Stimulated activated CD4-positive, alpha-beta T cell treated with anti-CD3 and anti-CD28 coated beads, Interleukin-2, amount 100 ng/mL, for 4 hours (primary cell): ENCODE data around the gene FAM229A.
"Not testable (repeated sequence)": the region's sequence is repeated elsewhere in the genome, so short reads cannot be mapped to it uniquely, and the experiment has no call there.

Experiments used
- DNase-seq: peaks from one replicate; pipeline ENCODE4 v3.0.0-alpha.2; 2020; ENCODE audit warnings: low read depth

FAM229A gene, protein sequence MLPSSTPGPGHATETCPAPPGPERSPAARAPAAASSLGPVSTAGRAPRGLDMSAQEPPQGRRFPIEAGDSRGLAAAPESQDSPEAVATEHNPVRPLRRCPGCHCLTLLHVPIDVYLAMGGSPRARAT

DNA sequence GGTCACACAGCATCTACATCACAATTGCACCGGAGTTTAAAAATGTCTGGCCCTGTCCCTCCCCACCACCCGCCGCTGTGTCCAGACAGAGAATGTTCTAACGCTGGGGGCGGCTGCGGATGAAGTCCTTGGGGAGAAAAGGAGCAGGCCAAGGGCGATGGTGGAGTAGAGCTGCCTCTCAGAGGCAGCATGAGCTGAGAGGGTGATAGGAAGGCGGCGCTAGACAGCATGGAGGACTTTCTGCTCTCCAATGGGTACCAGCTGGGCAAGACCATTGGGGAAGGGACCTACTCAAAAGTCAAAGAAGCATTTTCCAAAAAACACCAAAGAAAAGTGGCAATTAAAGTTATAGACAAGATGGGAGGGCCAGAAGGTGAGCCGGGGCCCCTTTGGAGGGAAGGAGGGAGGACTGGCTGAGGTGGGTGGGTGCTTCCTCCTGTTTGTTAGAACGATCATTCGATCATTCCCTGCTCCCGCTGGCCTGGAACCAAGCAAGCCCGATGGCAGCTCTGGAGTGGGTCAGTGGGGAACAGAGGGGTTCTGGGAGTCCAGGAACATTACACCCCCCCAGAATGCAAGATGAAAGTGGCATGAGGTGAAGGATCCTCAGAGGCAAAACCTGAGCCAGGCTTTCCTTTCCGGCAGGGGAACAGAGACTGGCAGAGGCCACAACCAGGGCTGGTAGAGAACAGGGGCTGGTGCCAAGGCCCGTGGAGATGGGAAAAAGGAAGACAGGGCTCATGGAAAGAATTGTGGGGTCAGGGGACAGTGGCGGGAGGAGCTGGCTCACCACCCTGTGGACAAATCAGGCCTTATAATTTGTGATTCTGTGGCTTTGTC, at the start of gene FAM229A, which contains the start of gene TSSK3:
FAM229A (minus strand) TSS at position 12 of the 840 bp plus-strand sequence. CDS start 394 bp downstream, outside the sequence.
TSSK3 (plus strand) TSS at position 66 of the 840 bp plus-strand sequence; CDS start at position 229, 163 bp downstream.
- no peak for DNase-seq

- no peak for DNase-seq
Observed at GRCh38 chr1:32411261-32411660, 49.0 kb upstream of the FAM229A start.

DNA sequence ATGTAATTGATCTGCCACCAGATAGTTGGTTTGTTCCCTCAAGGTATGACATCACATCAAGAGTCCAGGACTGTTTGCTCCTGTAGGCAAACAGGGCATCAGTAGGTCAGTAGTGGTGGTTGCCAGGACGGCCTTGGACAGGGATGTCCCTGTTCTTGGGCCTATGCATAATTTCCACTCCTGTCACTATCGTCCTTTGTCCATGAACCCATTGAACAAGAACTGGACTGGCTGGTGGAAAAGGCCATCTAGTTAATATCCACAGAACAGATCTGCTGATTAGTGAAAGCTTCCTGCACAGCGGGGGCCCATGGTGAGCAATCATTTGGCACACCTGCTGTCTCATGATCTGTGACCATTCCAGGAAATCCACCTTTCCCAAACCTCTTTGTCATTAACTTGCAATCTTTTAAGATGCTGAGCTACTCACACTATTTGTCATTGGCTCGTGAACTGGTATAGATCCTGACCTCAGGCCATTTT, 44.4 kb upstream of the FAM229A start:
- DNase-seq, result no peak

DNA sequence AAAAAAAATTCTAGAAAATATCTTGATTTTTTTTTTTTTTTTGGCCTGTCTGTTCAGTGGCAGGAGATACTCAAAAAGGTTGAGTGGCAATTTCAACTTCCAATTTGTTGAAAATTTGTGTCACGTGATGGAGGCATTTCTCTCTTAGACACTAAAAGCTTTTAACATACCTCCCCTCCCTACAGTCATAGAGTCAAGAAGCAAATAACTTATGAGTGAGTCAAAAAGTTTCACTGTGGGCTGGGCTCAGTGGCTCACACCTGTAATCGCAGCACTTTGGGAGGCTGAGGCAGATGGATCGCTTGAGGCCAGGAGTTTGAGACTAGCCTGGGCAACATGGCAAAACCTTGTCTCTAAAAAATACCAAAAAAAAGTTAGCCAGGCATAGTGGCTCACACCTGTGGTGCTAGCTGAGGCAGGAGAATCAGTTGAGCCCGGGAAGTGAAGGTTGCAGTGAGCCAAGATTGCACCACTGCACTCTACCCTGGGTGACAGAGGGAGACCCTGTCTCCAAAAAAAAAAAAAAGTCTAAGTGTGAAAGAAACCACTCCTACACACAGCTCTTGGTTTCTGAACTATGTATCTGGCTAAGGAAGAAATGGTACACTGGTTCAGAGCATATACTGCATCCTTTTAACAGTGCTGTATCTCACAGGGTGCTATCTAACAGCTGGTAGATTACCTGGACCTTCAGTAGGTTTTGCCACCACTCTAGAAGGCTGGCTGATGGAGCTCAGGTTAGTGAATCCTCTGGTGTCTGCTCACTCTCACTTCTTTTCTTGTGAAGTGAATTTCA, 43.6 kb upstream of the FAM229A start:
- DNase-seq, result no peak

GRCh38 chr1:32404946-32405345, 42.7 kb upstream of the FAM229A start:
- DNase-seq, result no peak

- DNase-seq, result peak; percentile 28
Observed at GRCh38 chr1:32400876-32401631, 38.8 kb upstream of the FAM229A start.

DNA sequence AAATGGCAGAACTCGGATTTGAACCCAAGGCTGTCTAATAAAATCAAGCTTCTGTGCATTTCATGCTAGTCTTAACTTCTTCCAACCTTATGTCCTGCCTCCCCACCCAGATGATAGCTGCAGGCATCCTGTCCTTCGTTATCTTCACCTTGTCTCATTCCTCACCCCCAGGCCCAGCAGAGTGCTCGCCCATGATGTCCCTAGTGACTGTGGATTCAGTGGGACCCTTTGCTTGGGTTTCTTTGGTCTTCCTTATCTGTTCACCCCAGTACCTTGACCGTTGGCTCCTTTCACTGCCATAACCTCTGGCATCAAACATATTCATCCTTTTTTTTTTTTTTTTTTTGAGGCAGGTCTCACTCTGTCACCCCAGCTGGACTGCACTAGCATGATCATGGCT, 37.6 kb upstream of the FAM229A start:
- DNase-seq, result no peak

- no peak for DNase-seq
Observed at GRCh38 chr1:32398401-32398800, 36.1 kb upstream of the FAM229A start.

GRCh38 chr1:32396524-32396923, 34.2 kb upstream of the FAM229A start:
- not testable (repeated sequence) for DNase-seq

- no peak for DNase-seq
Observed at GRCh38 chr1:32394890-32395432, 32.7 kb upstream of the FAM229A start.

- DNase-seq, result peak; percentile 96
Observed at GRCh38 chr1:32394141-32394889, 32.0 kb upstream of the FAM229A start, which contains the start of gene BSDC1. TSS of gene BSDC1 (minus strand) at chr1:32394441. CDS start at chr1:32394414, 27 bp downstream.

GRCh38 chr1:32393832-32394140, 31.5 kb upstream of the FAM229A start:
- no peak for DNase-seq

DNA sequence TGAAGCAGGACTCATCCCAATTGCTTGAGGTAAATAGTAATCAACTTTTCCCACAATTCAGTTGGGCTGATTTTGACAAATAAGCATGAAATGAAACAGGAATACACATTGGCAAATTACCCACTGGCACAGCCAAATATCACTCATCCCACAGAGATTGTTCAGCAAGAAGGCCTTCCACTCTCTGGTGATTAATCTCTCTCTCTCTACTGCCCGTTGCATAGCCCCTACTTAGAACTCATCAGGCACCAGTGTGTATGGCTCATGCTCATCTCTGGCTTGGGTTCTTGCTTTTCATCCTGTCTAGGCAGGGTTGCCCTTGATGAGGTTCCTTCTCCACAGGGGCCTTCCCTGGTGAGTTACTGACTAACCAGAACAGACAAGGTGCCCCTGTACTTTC, 30.9 kb upstream of the FAM229A start:
- DNase-seq, result no peak

DNA sequence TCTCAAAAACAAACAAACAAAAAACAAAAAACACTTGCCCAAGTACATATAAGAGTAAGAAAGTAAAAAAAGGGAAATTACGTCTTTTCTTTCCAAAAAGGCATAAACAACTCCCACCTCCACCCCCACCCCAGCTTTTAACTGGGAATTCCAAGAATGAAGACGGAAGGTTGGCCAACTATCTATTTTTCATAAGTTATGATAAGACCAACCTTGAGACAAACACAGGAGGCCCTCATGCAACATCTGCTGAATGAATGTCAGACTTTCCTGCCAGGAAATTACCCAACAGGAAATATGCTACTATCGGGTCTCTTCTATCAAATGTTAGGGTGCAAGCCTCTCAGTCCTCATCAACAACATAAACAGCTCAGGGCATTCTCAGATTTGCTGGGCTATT, 30.0 kb upstream of the FAM229A start:
- DNase-seq, result no peak

- DNase-seq, result no peak
Observed at GRCh38 chr1:32390904-32391870, 28.9 kb upstream of the FAM229A start.

DNA sequence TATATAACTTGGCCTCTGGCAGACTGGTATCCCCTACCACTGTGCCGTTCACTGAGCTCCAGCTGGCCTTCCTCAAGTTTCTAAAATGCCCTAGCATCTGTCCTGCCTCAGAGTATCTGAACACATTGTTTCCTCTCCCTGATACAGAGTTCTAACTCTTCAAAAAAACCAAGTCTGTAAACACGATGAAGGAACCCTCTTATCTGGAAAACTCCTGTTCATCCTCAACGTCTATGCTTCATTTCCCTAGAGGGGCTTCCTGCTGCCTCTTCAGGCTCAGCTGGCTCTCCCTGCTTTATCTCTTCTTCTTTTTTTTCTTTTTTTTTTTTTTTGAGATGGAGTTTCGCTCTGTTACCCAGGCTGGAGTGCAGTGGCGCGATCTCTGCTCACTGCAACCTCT, 26.4 kb upstream of the FAM229A start:
- no peak for DNase-seq

DNA sequence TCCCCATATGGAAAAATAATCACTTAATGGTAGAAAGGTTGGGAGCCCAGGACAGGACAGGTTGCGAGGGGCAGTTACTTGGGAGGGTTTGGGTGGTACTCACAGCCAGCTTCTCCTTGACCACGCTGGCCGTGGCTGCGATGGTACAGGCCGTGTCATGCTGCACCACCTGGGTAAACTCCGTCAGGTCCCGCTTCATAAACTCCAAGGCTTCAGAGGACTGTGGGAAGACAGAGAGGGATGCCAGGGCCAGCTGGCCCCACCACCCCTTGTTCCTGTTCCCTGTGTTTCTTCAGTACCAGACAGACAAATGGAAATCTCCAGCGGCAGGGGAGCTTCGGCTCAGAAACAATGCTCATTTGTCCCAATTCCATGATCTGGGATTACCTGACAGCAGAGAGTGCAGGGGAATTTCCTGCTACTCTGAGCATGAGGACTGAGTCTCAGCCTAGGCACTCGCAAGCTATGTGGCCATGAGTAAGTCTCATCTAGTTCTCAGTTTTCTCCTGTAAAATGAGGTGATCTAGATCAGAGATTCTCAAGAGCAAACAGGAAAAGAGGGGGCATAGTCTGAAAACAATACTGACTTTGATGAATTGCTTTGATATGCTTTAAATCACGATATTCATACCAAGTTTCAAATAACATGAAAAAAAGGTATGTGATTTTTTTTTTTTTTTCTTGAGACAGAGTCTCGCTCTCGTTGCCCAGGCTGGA, 24.5 kb upstream of the FAM229A start:
- no peak for DNase-seq

- DNase-seq, result no peak
Observed at GRCh38 chr1:32380057-32380456, 17.8 kb upstream of the FAM229A start.
